HG03442 (cell line): Measurements from ENCODE around the gene BRD8.

Experiments
- ATAC-seq: cut with Tn5 transposase; IDR thresholded peaks from one replicate; pipeline ENCODE4 v1.9.1; 2021; ENCODE audit warnings: mild to moderate bottlenecking, moderate library complexity; ENCODE audit not compliant: unreplicated experiment

The BRD8 gene

GRCh38 chr5:138105709-138106108 lies 72.7 kb downstream of the BRD8 start:
- no peak for ATAC-seq

GRCh38 chr5:138103319-138103637 lies 75.2 kb downstream of the BRD8 start:
- ATAC-seq = no peak

GRCh38 chr5:138102454-138103318 lies 75.7 kb downstream of the BRD8 start:
- no peak for ATAC-seq

DNA sequence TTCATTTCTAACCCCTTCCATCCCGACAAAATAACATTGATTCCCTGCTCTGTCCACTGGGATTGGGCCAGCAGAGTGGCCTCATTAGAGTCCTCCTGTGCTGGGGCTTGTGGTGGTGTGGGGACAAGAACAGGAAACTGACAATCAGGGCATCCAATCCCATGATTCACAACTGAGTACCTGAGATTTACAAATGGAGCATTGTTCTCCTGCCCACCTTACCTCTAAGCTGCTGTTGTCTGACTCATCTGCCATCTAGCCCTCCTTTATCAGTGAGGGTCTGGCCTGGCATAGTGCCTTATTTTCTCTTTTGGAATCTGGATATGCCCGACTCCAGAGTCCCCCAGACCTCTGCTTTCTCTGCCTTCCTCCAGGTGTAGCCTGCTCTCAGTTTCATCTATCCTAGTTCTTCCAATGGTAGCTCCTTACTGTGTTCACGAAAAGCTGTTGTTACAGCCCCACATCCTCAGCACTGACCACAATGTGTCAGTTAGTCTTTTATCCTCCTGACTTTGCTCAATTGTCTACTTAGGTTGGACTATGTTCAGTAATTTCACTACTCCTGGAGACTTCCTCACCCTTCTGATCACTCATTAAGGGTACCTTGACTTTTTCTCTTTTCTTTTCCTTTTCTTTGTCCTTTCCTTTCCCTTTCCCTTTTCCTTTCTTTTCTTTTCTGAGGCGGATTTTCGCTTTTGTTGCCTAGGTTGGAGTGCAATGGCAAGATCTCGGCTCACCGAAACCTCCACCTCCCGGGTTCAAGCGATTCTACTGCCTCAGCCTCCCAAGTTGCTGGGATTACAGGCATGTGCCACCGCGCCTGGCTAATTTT lies 81.2 kb downstream of the BRD8 start:
- ATAC-seq = no peak

- no peak for ATAC-seq
Observed at GRCh38 chr5:138096363-138096762, 82.1 kb downstream of the BRD8 start.

DNA sequence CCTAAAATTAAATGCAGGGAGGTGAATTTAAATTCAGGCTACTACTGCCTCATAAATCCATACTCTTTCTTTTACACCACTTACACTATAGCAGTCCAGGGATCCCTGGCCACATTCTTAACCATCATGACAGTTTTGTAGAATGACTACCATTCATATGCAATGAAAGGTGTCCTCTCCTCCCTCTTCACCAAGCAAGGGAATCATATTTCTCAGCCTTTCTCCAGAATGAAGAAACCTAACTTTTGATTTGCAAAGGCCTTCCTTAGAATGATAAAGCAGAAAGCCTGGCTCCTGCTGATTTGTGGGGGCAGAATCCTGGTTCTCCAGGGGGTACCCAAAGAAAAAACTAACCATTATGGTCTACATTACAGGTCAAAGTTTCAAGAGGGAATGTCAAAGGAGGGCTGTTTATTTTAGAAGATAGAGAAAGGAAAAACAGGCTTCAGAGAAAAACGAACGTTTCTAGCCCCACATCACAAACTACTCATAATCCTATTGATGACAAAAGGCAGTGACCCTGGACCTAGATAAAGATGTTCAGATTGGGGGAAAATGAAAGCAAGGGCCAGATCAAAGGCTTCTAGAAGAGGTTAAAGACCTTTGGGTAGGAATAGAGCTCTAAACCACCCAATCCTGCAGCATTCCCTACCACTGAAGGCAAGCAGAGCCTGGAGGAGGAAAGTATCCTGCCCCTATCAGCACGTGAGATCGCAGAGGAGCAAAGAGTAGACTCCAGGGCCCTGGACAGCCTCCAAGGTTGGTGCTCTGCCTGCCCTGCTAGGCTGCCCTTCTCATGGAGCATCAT lies 83.1 kb downstream of the BRD8 start:
- ATAC-seq = no peak

GRCh38 chr5:138093036-138093435 lies 85.4 kb downstream of the BRD8 start:
- no peak for ATAC-seq

GRCh38 chr5:138092301-138092700 lies 86.1 kb downstream of the BRD8 start:
- ATAC-seq = no peak

DNA sequence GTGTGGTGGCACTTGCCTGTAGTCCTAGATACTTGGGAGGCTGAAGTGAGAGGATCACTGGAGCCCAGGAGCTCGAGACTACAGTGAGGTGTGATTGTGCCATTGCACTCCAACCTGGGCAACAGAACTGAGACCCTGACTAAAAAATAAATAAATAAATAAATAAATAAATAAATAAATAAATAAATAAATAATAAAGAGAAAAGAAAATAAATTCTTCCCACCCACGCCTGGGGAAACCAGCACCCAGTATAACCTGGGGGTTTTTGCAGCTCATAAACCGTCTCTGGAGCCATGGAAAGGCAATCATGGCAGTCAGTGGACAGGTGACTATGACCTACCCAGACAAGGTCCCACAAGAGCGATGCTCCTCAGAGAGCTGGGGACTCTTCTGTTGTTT lies 86.7 kb downstream of the BRD8 start:
- ATAC-seq = no peak
